IMR-90 (cell line): ENCODE results near the gene TRAF3IP3.
A peak's percentile ranks its signal among the peaks of the same experiment; 100 is the strongest.

Experiments used
- BHLHE40 ChIP-seq: fragments of 150-350 bp; IDR thresholded peaks from 2 replicates; pipeline ENCODE4 v1.6.1; 2016; ENCODE audit warnings: mild to moderate bottlenecking, low read depth, low read length
- CEBPB ChIP-seq: IDR thresholded peaks from 2 replicates; pipeline ENCODE4 v1.6.1; 2012; ENCODE audit warnings: low read depth, low read length, improper control_type of control experiment
- CHD1 ChIP-seq: IDR thresholded peaks from 2 replicates; pipeline ENCODE4 v1.6.1; 2012; ENCODE audit warnings: low read depth, low read length, improper control_type of control experiment
- CTCF ChIP-seq: conservative IDR thresholded peaks from 2 replicates; pipeline ENCODE4 v1.5.1; 2012; ENCODE audit warnings: mild to moderate bottlenecking, low read depth, low read length, improper control_type of control experiment
- FOS ChIP-seq: fragments of 150-350 bp; IDR thresholded peaks from 2 replicates; pipeline ENCODE4 v1.6.1; 2016; ENCODE audit warnings: low read depth, low read length
- MAFK ChIP-seq: IDR thresholded peaks from 2 replicates; pipeline ENCODE4 v1.6.1; 2012; ENCODE audit warnings: low read depth, low read length, improper control_type of control experiment
- MAZ ChIP-seq: IDR thresholded peaks from 2 replicates; pipeline ENCODE4 v1.6.1; 2012; ENCODE audit warnings: low read depth, mild to moderate bottlenecking, low read length, improper control_type of control experiment, moderate library complexity, borderline replicate concordance
- MXI1 ChIP-seq: IDR thresholded peaks from 2 replicates; pipeline ENCODE4 v1.6.1; 2012; ENCODE audit warnings: low read depth, mild to moderate bottlenecking, low read length, moderate library complexity, borderline replicate concordance
- POLR2A ChIP-seq: IDR thresholded peaks from 2 replicates; pipeline ENCODE4 v1.6.1; 2012; ENCODE audit warnings: mild to moderate bottlenecking, low read depth, low read length
- RAD21 ChIP-seq: IDR thresholded peaks from 2 replicates; pipeline ENCODE4 v1.6.1; 2012; ENCODE audit warnings: low read length, improper control_type of control experiment
- RCOR1 ChIP-seq: IDR thresholded peaks from 2 replicates; pipeline ENCODE4 v1.6.1; 2012; ENCODE audit warnings: mild to moderate bottlenecking, low read length, improper control_type of control experiment; ENCODE audit not compliant: insufficient replicate concordance
- RFX5 ChIP-seq: IDR thresholded peaks from 2 replicates; pipeline ENCODE4 v1.8.0; 2012; ENCODE audit warnings: low read depth, mild to moderate bottlenecking, low read length, moderate library complexity
- SMC3 ChIP-seq: fragments of 150-350 bp; IDR thresholded peaks from 2 replicates; pipeline ENCODE4 v1.6.1; 2016; ENCODE audit warnings: low read depth, mild to moderate bottlenecking, antibody characterized with exemption, low read length, moderate library complexity
- USF2 ChIP-seq: fragments of 150-350 bp; IDR thresholded peaks from 2 replicates; pipeline ENCODE4 v1.6.1; 2017; ENCODE audit warnings: mild to moderate bottlenecking, antibody characterized with exemption, low read length, low read depth

- TF ChIP-seq CTCF (peak; percentile 73), CEBPB (no peak), MAZ (no peak), CHD1 (no peak), POLR2A (no peak), SMC3 (peak; percentile 53), RAD21 (peak; percentile 55), RCOR1 (no peak), MXI1 (no peak), RFX5 (no peak), FOS (no peak), BHLHE40 (no peak), USF2 (no peak), MAFK (no peak)
Measured at GRCh38 chr1:209823143-209824041, 67.5 kb downstream of the TRAF3IP3 start.
